Non-pigmented ciliary epithelial cell (primary cell): ENCODE measurements around the gene FBXW10B.
A peak's percentile ranks its signal among the peaks of the same experiment; 100 is the strongest.
"Not testable (repeated sequence)": the region's sequence is repeated elsewhere in the genome, so short reads cannot be mapped to it uniquely, and the experiment has no call there.

Source experiments
- DNase-seq: peaks from one replicate; pipeline ENCODE4 v3.0.0-alpha.2; 2010; ENCODE audit warnings: low read depth

Gene FBXW10B

DNA sequence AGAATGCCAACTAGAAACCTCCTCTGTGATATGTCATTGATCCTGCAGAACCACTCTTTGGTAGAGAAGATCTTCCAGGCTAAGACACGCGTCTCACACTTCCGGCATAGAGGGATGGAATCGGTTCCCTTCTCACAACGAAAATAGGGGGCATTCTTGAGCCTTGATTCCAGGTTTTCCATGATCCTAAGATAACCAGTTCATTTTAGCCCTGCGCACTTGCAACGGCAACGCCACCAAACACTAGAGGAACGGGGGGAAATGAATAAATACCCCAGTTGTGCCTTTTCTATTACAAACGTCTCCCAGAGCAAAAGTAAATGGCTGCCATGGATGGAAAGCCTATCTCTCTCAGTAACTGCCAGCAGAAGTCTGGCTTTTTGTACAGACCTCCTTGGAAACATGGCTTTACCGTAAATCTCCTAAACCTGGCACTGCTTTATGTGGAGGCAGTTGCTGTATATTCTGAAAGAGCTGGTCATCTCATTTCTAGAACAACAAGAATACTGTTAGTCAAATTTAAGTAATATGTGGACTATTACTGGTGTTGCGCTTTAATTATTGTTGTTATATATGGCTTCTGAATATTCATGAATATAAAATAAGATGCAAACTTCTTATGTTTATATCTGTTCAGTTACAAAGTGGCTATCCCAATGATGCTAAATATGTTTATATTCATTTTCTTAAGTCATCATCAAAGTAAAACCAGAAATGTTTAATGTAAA is at the start of gene FBXW10B:
Gene FBXW10B (minus strand): TSS at position 374 of the 728 bp plus-strand sequence. CDS start 192 bp downstream, at position 182.
- DNase-seq: not testable (repeated sequence)

DNA sequence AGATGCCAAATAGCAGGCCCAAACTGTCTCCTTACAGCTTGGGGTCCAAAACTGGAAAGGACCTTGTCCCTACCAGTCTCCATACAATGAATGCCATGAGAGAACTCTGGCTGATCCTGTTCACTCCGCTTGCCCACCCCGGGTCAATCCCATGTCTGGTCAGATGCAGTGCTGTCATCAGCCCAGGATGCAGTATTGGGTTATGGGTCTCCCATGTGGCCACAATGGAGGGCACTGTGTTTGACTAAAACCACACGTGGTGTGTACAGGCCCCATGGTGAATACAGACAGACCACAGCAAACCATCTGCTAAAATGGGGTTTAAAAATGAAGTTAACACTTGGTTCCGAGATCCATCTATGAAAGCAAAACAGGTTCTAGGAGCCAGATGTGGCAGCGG is 44.2 kb upstream of the FBXW10B start:
- DNase-seq: no peak

GRCh38 chr17:15663176-15663575 is 43.7 kb upstream of the FBXW10B start:
- no peak for DNase-seq

DNA sequence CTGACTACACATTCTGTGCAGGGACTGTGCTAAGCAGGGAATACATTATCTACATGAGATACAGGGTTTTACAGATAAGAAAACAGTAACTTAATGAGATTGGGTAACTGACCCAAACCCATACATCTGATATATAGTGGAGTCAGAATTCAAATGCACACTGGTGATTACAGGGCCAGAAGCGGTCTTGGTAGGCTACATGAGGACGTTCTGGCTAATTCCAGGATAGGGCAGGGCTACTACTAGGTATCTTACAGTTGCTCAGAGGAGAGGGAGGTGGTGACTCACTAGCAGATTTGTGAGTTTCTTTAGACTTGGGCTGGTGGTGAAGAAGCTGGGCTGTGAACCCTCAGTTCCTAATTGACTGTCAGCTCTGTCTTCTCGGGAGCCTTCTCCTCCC is 43.2 kb upstream of the FBXW10B start:
- DNase-seq: no peak

GRCh38 chr17:15660077-15660476 is 40.6 kb upstream of the FBXW10B start:
- no peak for DNase-seq

- DNase-seq: no peak
Measured at GRCh38 chr17:15659663-15660062, 40.2 kb upstream of the FBXW10B start.

DNA sequence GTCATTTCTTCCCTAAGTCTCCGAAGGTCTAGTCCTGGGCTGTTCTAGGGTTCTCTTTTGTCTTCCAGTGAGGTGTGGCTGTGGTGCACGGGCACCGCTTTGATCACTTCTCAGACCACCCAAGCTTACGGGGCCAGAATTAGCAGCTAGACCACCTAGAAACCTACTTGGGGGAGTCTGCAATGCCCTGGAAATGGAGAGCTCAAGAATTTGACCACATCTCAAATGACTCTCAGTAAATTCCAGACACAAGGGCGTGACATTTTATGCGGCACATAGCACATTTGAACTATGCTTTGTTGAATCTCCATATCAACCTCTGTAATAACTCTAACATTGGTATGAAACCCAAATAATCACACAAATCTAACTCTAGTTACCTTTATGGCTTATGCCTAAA is 39.7 kb upstream of the FBXW10B start:
- no peak for DNase-seq

DNA sequence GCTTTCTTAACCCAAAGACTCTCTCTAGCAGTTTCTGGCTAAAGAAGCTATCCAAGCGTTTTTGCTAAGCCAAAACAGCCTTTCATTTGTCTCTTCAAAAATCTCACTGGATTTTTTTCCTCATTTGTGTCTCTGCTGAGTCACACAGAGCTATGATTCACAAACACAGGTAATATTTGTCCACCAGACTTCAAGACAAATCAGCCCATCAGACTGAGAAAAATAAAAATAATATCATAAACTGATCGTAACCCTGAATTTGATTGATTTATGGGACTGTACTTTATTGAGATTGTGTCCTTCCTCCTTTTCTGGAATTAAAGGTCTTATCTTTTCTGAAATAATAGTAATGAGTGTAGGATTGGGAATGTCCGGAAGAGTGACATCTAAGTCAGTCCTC is 38.8 kb upstream of the FBXW10B start:
- DNase-seq: no peak

- no peak for DNase-seq
Measured at GRCh38 chr17:15657868-15658267, 38.4 kb upstream of the FBXW10B start.

DNA sequence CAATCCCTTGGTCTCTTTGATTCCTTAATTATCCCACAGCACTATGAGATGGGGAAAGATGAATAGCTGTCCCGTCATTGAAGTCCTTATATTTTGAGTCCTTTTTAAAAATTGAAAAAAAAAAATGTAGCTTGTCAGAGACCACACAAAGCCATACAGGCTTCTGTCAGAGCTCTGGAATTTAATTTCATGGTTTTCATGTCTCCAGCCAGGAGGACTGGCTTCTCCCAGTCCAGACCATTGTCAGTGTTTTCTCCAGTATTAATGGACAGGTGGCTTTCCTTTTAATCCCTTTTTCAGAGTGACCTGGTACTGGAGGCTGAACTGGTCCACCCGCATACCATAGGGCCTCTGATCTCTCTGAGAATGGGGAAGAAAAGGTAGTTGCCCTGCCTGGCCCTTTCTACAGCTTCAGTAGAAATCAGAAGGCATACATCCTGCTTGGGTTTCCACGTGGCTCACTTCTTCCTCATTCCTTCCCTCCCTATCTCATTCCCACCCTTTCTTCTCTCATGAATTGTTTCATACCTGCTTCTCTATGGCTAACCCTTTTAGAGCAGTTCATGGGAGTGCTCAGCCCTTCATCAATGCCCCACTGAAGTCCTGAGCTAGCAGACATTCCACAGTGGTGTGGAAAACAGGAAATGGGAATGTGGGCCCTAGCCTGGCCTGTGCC is 35.5 kb upstream of the FBXW10B start:
- DNase-seq: no peak

GRCh38 chr17:15654401-15654800 is 34.9 kb upstream of the FBXW10B start:
- DNase-seq: not testable (repeated sequence)

DNA sequence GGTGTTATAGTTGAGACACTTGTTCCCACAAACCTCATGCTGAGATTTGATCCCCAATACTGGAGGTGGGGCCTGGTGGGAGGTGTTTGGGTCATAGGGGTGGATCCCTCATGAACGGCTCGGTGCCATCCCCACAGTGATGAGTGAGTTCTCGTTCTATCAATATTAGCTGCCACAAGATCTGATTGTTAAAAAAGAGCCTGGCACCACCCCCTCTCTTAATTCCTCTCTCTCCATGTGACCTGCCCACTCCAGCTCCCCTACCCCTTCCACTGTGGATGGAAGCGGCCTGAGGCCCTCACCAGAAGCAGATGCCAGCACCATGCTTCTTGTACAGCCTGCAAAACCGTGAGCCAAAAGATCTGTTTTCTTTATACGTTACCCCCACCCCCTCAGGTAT is 33.5 kb upstream of the FBXW10B start:
- no peak for DNase-seq

DNA sequence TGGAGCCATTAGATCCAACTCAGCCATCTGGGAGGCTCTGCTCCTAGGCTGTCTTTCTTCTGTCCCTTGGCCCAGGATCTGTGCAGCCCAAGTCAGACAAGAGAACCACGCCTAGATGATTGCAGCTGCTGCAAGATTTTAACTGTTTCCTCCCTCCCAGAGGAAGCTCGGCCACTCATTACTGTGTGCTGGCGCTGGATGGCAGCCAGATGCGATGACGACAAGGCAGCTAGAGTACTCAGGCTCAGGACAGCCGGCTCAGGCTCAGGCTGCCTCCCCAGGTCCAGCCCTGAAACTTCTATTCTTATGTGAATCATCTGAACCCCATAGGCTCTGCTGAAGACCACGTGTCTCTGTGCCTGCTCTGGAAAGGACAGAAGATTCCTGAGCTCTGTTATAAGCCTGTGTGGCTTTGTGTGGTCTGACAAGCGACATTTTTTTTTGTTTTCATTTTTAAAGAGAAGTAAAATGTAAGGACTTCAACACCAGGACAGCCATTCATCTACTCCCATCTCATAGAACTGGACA is 32.1 kb upstream of the FBXW10B start:
- DNase-seq: peak; percentile 96

GRCh38 chr17:15650741-15651582 is 31.5 kb upstream of the FBXW10B start:
- DNase-seq: no peak

- no peak for DNase-seq
Measured at GRCh38 chr17:15649861-15650421, 30.4 kb upstream of the FBXW10B start.

DNA sequence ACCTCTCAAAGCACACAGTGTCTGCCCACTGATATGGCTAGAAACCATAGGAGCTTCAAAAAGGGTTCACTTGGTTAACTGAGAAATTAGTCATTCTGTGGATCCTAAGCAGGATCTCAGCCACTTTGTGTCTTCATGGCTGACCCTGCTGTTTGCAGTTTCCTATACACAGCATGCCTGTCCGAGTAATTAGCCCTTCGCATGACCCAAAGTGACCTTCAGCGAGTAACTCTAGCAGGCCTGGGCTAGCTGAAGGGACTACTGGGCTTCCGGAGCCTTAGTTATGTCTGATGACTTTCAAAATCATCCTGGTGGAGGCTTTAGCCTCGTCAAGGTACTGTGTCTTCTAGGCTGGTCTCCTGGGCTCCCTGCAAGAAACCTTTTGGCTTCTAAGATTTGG is 28.9 kb upstream of the FBXW10B start:
- DNase-seq: no peak

- DNase-seq: not testable (repeated sequence)
Measured at GRCh38 chr17:15645942-15646312, 26.4 kb upstream of the FBXW10B start.

- not testable (repeated sequence) for DNase-seq
Measured at GRCh38 chr17:15645099-15645941, 25.8 kb upstream of the FBXW10B start.

DNA sequence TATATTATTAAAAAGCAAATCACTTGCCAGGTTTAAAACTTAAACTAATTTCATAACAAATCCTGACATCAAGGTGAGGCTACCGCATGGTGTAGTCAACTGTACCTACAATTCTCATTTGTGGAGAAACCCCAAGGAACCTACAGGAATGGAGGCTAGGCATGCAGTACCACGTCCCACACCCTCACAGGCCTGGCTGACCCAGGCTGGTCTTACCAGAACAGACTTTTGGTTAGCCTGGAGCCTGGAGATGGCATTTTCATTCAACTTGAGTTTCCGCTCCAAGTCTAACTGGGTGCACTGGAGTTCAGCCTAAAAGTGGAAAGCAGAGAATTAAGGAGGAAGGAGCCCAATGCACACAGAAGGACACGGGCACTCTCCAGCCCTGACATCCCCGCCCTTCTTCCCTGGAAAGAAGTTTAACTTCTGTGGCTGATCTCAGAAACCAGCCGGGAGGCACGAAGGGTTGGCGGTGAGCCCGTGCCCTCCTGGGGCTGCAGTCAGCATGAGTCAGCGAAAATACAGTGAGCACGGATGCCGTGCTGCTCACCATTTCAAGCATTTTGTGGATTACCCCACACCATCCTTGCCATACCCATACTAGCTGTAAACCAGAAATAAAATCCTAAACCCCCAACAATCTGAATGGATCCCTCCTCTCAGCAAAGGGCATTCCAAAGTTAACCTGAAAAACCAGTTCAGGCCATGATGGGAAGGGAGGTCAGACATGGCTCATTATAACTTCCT is 23.2 kb upstream of the FBXW10B start:
- DNase-seq: not testable (repeated sequence)

GRCh38 chr17:15642014-15642413 is 22.5 kb upstream of the FBXW10B start:
- DNase-seq: not testable (repeated sequence)
